HG03135 (cell line): ENCODE results near the gene PRELID3B.
"Not testable (repeated sequence)": the region's sequence is repeated elsewhere in the genome, so short reads cannot be mapped to it uniquely, and the experiment has no call there.

Source experiments
- ATAC-seq: cut with Tn5 transposase; IDR thresholded peaks from one replicate; pipeline ENCODE4 v1.9.1; 2021; ENCODE audit warnings: mild to moderate bottlenecking, moderate library complexity; ENCODE audit not compliant: unreplicated experiment

Gene PRELID3B

GRCh38 chr20:59027741-59028320 is 14.8 kb downstream of the PRELID3B start:
- no peak for ATAC-seq

GRCh38 chr20:59026904-59027740 is 15.5 kb downstream of the PRELID3B start:
- ATAC-seq = no peak

- no peak for ATAC-seq
These were observed 17.1 kb downstream of the PRELID3B start for GRCh38 chr20:59025511-59025910.

- ATAC-seq = no peak
These were observed 17.5 kb downstream of the PRELID3B start for GRCh38 chr20:59025086-59025485.

GRCh38 chr20:59024111-59024530 is 18.5 kb downstream of the PRELID3B start:
- ATAC-seq = no peak

DNA sequence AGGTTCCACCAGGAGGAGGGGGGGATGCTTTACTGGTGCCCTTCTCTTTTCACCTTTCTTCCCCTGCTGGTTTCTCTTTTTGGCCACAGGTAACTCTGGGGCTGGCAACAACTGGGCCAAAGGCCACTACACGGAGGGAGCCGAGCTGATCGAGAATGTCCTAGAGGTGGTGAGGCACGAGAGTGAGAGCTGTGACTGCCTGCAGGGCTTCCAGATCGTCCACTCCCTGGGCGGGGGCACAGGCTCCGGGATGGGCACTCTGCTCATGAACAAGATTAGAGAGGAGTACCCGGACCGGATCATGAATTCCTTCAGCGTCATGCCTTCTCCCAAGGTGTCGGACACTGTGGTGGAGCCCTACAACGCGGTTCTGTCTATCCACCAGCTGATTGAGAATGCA is 19.0 kb downstream of the PRELID3B start:
- no peak for ATAC-seq

DNA sequence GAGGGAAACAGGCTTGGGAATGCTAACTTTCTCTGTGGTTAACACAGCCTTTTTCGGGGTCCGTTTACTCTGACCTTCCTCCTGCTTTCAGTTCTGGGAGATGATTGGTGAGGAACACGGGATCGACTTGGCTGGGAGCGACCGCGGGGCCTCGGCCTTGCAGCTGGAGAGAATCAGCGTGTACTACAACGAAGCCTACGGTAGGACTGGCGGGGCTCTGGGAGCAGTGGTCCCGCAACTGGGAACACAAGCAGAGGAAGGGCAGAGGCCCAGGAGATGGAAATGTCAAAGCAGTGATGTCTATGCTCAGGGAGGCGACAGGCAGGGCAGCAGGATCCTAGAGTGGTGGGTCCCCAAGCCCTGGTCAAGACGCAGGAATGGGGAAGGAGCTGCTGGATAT is 19.8 kb downstream of the PRELID3B start:
- no peak for ATAC-seq

DNA sequence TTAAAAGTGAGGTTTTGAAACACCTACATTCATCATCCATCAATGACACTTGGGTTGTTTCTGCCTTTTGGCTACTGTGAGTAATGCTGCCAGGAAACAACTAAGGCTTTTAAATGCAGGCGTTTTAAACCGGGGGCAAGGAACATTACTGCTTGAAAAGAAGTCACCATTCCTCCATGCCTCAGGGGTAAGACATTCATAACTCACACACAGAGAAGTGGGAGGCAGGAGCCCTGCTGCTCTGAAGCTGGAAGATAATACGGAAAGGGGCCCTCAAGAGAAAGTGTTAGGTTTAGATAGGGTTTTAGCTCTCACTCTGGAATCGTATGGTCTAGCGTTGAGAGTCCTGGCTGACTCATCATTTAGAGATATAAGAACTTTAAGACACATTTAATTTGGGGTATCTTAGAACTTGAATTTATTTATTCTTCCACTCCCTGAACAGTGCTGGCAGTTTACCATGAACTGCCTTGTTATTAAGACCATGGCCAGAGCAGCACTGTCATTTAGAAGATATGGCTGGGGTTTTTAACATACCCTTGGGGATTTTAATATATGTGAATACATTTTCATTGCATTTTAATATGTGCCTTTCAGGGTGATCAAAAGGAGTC is 21.5 kb downstream of the PRELID3B start:
- no peak for ATAC-seq

GRCh38 chr20:59019217-59019616 is 23.4 kb downstream of the PRELID3B start, which contains the start of gene TUBB1:
TUBB1 (plus strand) TSS chr20:59019429; CDS start chr20:59019523, 94 bp downstream.
- no peak for ATAC-seq

- no peak for ATAC-seq
These were observed 23.8 kb downstream of the PRELID3B start for GRCh38 chr20:59018817-59019216.

GRCh38 chr20:59017493-59018231 is 24.9 kb downstream of the PRELID3B start:
- ATAC-seq = no peak

DNA sequence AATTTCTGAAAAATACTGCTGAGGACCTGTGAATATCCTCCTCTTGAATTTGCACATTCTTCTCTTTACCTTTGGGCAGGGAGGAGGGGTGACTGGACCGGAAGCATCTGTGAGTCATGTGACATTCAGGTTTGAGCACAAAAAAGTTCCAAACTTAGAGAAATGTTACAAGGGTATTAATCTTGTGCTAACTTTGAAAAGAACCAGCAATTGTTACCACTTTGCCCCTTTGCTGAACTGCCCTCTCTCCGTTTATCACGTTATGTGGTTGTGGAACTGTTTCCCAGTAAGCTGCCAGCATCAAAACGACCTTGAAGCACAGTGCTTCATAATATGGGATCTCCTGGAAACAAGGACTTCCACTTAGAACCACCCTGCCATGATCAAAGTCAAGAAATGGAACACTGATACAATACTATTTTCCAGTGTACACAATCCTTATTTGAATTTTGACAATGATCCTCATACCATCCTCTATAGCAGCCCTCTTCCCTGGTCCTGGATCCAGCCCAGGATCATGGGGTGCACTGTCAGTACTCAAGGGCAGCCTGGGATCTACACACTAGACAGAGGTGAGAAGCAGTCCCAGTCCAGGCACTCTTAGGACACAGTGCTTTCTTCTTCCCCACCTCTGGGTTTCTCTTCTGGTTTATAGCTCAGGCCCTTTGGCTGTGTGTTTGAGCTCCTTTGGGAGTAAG is 25.6 kb downstream of the PRELID3B start:
- ATAC-seq = no peak

GRCh38 chr20:59015812-59016711 is 26.5 kb downstream of the PRELID3B start:
- ATAC-seq = no peak

DNA sequence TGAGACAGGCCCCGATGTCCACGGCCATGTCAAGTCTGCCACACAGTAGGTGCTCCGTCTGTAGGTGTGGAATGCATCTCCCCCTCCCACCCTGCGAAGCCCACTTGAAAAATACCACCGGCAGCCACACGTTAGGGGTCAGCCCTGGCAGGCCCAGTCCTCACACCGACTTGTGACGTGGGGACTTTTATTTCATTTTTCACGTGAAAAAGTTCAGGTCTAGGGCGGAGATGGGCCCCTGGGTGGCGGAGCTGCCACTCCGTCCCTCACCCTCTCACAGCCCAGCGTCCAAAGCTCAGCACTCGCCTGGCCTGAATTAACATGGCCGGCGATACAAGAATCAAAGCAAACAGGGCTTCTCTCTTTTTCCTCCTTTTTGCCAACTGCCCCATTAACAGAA is 27.2 kb downstream of the PRELID3B start:
- no peak for ATAC-seq

- no peak for ATAC-seq
These were observed 27.8 kb downstream of the PRELID3B start for GRCh38 chr20:59014680-59015389.

- no peak for ATAC-seq
These were observed 28.5 kb downstream of the PRELID3B start for GRCh38 chr20:59013959-59014608.

GRCh38 chr20:59013031-59013951 is 29.3 kb downstream of the PRELID3B start:
- ATAC-seq = no peak

GRCh38 chr20:59011874-59012157 is 30.8 kb downstream of the PRELID3B start:
- ATAC-seq = not testable (repeated sequence)
